Endothelial cell (in vitro differentiated cells): ENCODE measurements around the gene ANKRD40CL. TPM values are rescaled to one million over a fixed set of nuclear protein-coding genes. Genes with fewer than 3 reads are reported as not detected.

Experiments
- DNase-seq: peaks from one replicate; pipeline ENCODE4 v3.0.0; 2021; ENCODE audit warnings: low spot score
- H3K27ac Mint-ChIP-seq: one replicate; pipeline ENCODE4 v1.8.0; 2021; ENCODE audit warnings: mixed read lengths, inconsistent platforms; ENCODE audit not compliant: unreplicated experiment
- H3K27me3 Mint-ChIP-seq: one replicate; pipeline ENCODE4 v1.8.0; 2021; ENCODE audit warnings: mild to moderate bottlenecking, moderate library complexity, mixed read lengths, inconsistent platforms; ENCODE audit not compliant: unreplicated experiment
- H3K36me3 Mint-ChIP-seq: one replicate; pipeline ENCODE4 v1.8.0; 2021; ENCODE audit warnings: mild to moderate bottlenecking, low read depth, mixed read lengths, inconsistent platforms; ENCODE audit not compliant: unreplicated experiment
- H3K4me1 Mint-ChIP-seq: one replicate; pipeline ENCODE4 v1.8.0; 2021; ENCODE audit warnings: mild to moderate bottlenecking, mixed read lengths, inconsistent platforms; ENCODE audit not compliant: unreplicated experiment
- H3K4me3 Mint-ChIP-seq: one replicate; pipeline ENCODE4 v1.8.0; 2021; ENCODE audit warnings: mild to moderate bottlenecking, mixed read lengths, inconsistent platforms; ENCODE audit not compliant: unreplicated experiment
- H3K9me3 Mint-ChIP-seq: one replicate; pipeline ENCODE4 v1.8.0; 2021; ENCODE audit warnings: mixed read lengths, inconsistent platforms; ENCODE audit not compliant: unreplicated experiment
- long read RNA-seq: library from polyadenylated mRNA; unstranded; transcript quantifications from one replicate; pipeline ENCODE4 v2.0.0, GENCODE V29; 2020; ENCODE audit not compliant: unreplicated experiment
- total RNA-seq: library from RNA; stranded (reverse); fragmentation: NEBNext Ultra II Directional; extraction: Animal tissue kit (Norgen Biotek cat#: 25700); gene quantifications from one replicate; pipeline ENCODE4 v1.2.1, GENCODE V29; 2021; ENCODE audit not compliant: unreplicated experiment
- TF ChIP-seq, protein P1 (sequence below): fragments of 200-600 bp; sonication (generic); IDR thresholded peaks from one replicate; pipeline ENCODE4 v1.5.0; 2021; ENCODE audit warnings: antibody characterized with exemption; ENCODE audit not compliant: unreplicated experiment

Gene ANKRD40CL
- total RNA-seq, result not detected
- long read RNA-seq, result 0 reads

GRCh38 chr17:50767446-50767845 lies at the start of gene ANKRD40CL:
Gene ANKRD40CL, minus strand, starts transcription at chr17:50767518. Its CDS starts 605 bp downstream, at chr17:50766913.
- Mint-ChIP-seq H3K4me3 (no peak within 1 kb of the TSS), H3K4me1 (peaks cover 31% of the 10 kb centered on the region), H3K36me3 (no peaks in the 10 kb centered on the region), H3K27ac (no peak within 1 kb of the TSS), H3K9me3 (no peaks in the 10 kb centered on the region), H3K27me3 (peaks cover 6% of the 10 kb centered on the region)
- no peak for DNase-seq
- TF ChIP-seq, protein P1, sequence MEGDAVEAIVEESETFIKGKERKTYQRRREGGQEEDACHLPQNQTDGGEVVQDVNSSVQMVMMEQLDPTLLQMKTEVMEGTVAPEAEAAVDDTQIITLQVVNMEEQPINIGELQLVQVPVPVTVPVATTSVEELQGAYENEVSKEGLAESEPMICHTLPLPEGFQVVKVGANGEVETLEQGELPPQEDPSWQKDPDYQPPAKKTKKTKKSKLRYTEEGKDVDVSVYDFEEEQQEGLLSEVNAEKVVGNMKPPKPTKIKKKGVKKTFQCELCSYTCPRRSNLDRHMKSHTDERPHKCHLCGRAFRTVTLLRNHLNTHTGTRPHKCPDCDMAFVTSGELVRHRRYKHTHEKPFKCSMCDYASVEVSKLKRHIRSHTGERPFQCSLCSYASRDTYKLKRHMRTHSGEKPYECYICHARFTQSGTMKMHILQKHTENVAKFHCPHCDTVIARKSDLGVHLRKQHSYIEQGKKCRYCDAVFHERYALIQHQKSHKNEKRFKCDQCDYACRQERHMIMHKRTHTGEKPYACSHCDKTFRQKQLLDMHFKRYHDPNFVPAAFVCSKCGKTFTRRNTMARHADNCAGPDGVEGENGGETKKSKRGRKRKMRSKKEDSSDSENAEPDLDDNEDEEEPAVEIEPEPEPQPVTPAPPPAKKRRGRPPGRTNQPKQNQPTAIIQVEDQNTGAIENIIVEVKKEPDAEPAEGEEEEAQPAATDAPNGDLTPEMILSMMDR, result no peak

DNA sequence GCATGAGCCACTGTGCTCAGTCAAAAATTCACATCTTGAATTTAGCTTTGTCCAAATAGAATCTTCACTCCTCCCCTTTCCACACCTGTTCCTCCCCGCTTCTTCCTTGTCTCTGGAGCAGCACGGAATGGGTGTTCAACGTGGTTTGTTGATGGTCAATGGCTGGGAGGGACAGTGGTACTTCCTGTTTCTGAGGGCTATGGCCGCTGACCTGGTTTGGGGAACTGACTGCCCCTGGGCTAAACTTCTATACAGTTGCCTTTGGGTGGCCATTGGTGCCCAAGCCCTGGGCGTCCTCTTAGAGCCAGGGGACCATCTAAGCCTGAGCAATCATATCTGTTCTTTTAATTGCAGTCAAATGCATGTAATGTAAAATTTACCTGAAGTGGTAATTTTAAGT lies 49.0 kb upstream of the ANKRD40CL start:
- H3K4me1 Mint-ChIP-seq, result peaks cover 26% of the 10 kb centered on the region
- DNase-seq, result no peak
- peaks cover 7% of the 10 kb centered on the region for H3K27me3 Mint-ChIP-seq
- peaks cover 3% of the 10 kb centered on the region for H3K36me3 Mint-ChIP-seq
- TF ChIP-seq, protein P1, result no peak
- no peak overlapping the region for H3K4me3 Mint-ChIP-seq
- no peak overlapping the region for H3K27ac Mint-ChIP-seq
- H3K9me3 Mint-ChIP-seq, result no peaks in the 10 kb centered on the region

- TF ChIP-seq, protein P1, result no peak
- peaks cover 26% of the 10 kb centered on the region for H3K4me1 Mint-ChIP-seq
- H3K36me3 Mint-ChIP-seq, result peaks cover 3% of the 10 kb centered on the region
Measured at GRCh38 chr17:50815400-50815799, 48.1 kb upstream of the ANKRD40CL start.

GRCh38 chr17:50813583-50813982 lies 46.3 kb upstream of the ANKRD40CL start:
- H3K4me1 Mint-ChIP-seq, result peaks cover 21% of the 10 kb centered on the region
- H3K27me3 Mint-ChIP-seq, result peaks cover 3% of the 10 kb centered on the region
- no peak for DNase-seq
- TF ChIP-seq, protein P1, result no peak
- H3K36me3 Mint-ChIP-seq, result peaks cover 3% of the 10 kb centered on the region
- H3K4me3 Mint-ChIP-seq, result no peak overlapping the region
- no peak overlapping the region for H3K27ac Mint-ChIP-seq
- H3K9me3 Mint-ChIP-seq, result no peaks in the 10 kb centered on the region

More at GRCh38 chr17:50815400-50815799, 48.1 kb upstream of the ANKRD40CL start:
- Mint-ChIP-seq H3K4me3 (no peak overlapping the region), H3K9me3 (no peaks in the 10 kb centered on the region), H3K27ac (peak overlapping the region; percentile 85), H3K27me3 (peaks cover 5% of the 10 kb centered on the region)
- no peak for DNase-seq

GRCh38 chr17:50808888-50809287 lies 41.6 kb upstream of the ANKRD40CL start:
- no peaks in the 10 kb centered on the region for H3K36me3 Mint-ChIP-seq
- peaks cover 4% of the 10 kb centered on the region for H3K4me1 Mint-ChIP-seq
- TF ChIP-seq, protein P1, result no peak
- no peak overlapping the region for H3K27ac Mint-ChIP-seq
- no peak overlapping the region for H3K4me3 Mint-ChIP-seq
- H3K9me3 Mint-ChIP-seq, result no peaks in the 10 kb centered on the region
- peaks cover 2% of the 10 kb centered on the region for H3K27me3 Mint-ChIP-seq
- DNase-seq, result no peak
